GM12878 (cell line): ENCODE data around the gene DEK. TPM values are rescaled to one million over a fixed set of nuclear protein-coding genes. Genes with fewer than 3 reads are reported as not detected.
"Not testable (repeated sequence)": the region's sequence is repeated elsewhere in the genome, so short reads cannot be mapped to it uniquely, and the experiment has no call there.

ENCODE experiments used
- ATAC-seq: fragments of 200-7000 bp; cut with Tn5 transposase; 3 replicates; pipeline ENCODE4 v1.9.1; 2020; ENCODE audit warnings: mild to moderate bottlenecking, moderate library complexity
- BruUV-seq: library from RNA; stranded (reverse); fragments of 400-500 nt; replicated peaks from 2 replicates; lab custom pipeline; 2021; lab: Mats Ljungman, UMichigan
- CTCF ChIA-PET: fragments of 300-600 bp; sonication (Branson Sonifier 250); formaldehyde crosslinking; extraction: SDS; loops from one replicate; lab custom pipeline; 2021; ENCODE audit warnings: inconsistent platforms; lab: Yijun Ruan, JAX
- POLR2A ChIA-PET: fragments of 350-600 bp; formaldehyde crosslinking; extraction: SDS; loops from one replicate; lab custom pipeline; 2021; ENCODE audit warnings: inconsistent platforms; lab: Charles Lee
- RAD21 ChIA-PET: fragments of 300-600 bp; sonication (Branson Sonifier 250); formaldehyde crosslinking; loops from one replicate; lab custom pipeline; 2023; ENCODE audit warnings: antibody characterized with exemption; ENCODE audit not compliant: unreplicated experiment; lab: Charles Lee
- SMC1A ChIA-PET: fragments of 300-600 bp; sonication (Branson Sonifier 250); formaldehyde crosslinking; loops from one replicate; lab custom pipeline; 2023; ENCODE audit not compliant: unreplicated experiment, uncharacterized antibody; lab: Charles Lee
- DNase-seq: peaks from one replicate; pipeline ENCODE4 v3.0.0-alpha.2; 2011; ENCODE audit warnings: low read depth, low spot score
- FAIRE-seq: peaks from 3 replicates; lab custom pipeline; 2011; peaks lifted over from hg19 to GRCh38; lab: Jason Lieb, UNC
- H2AFZ ChIP-seq: 2 replicates; pipeline ENCODE4 v1.6.0; 2011; ENCODE audit warnings: low read depth, low read length, control low read depth; ENCODE audit not compliant: control insufficient read depth
- H3K27ac ChIP-seq: 2 replicates; pipeline ENCODE4 v1.5.1; 2011; ENCODE audit warnings: control low read depth; ENCODE audit not compliant: control insufficient read depth, insufficient read depth
- H3K27me3 ChIP-seq, 2 experiments: replicated peaks in 1 of 2; 2 replicates each; pipeline versions ENCODE4 v1.6.0 to v1.6.1; 2011; ENCODE audit warnings: low read length in 1 of 2; ENCODE audit not compliant: control insufficient read depth in 2 of 2, insufficient read depth in 2 of 2
- H3K36me3 ChIP-seq, 2 experiments: 2 replicates each; pipeline ENCODE4 v1.5.1; 2011; ENCODE audit warnings: low read length in 1 of 2; ENCODE audit not compliant: control insufficient read depth in 2 of 2, insufficient read depth in 2 of 2
- H3K4me1 ChIP-seq: 2 replicates; pipeline ENCODE4 v1.6.1; 2011; ENCODE audit warnings: mild to moderate bottlenecking, low read length, moderate library complexity, mixed read lengths; ENCODE audit not compliant: control insufficient read depth, insufficient read depth
- H3K4me2 ChIP-seq: 2 replicates; pipeline ENCODE4 v1.6.0; 2011; ENCODE audit warnings: control low read depth; ENCODE audit not compliant: control insufficient read depth, insufficient read depth
- H3K4me3 ChIP-seq: fragments of 200-600 bp; sonication (generic); 2 replicates; pipeline ENCODE4 v1.5.1; 2016
- H3K79me2 ChIP-seq: 2 replicates; pipeline ENCODE4 v1.6.0; 2011; ENCODE audit warnings: low read length; ENCODE audit not compliant: control insufficient read depth, insufficient read depth
- H3K9ac ChIP-seq: 2 replicates; pipeline ENCODE4 v1.8.0; 2011; ENCODE audit warnings: low read length, control low read depth, mixed read lengths; ENCODE audit not compliant: control insufficient read depth, insufficient read depth
- H3K9me3 ChIP-seq: replicated peaks from 3 replicates; pipeline ENCODE4 v1.5.1; 2011; ENCODE audit warnings: mild to moderate bottlenecking, low read length; ENCODE audit not compliant: control insufficient read depth, insufficient read depth
- H4K20me1 ChIP-seq: 2 replicates; pipeline ENCODE4 v1.6.0; 2011; ENCODE audit not compliant: control insufficient read depth, insufficient read depth
- ASH2L ChIP-seq: fragments of 300-600, 200-600 bp; sonication (generic); IDR thresholded peaks from 2 replicates; pipeline ENCODE4 v1.6.1; 2017; ENCODE audit warnings: low read depth, mild to moderate bottlenecking, borderline replicate concordance
- BHLHE40 ChIP-seq, 2 experiments: fragments of 450-650 bp in 1 of 2; IDR thresholded peaks; 2 replicates each; pipeline ENCODE4 v1.6.1; 2011 to 2017; ENCODE audit warnings: low read depth in 2 of 2, borderline replicate concordance in 1 of 2, improper control_type of control experiment in 1 of 2, low read length in 1 of 2, mild to moderate bottlenecking in 1 of 2
- CHD2 ChIP-seq: IDR thresholded peaks from 2 replicates; pipeline ENCODE4 v1.6.1; 2011; ENCODE audit warnings: low read depth, low read length, improper control_type of control experiment, borderline replicate concordance
- CHD4 ChIP-seq: fragments of 200-600 bp; sonication (generic); IDR thresholded peaks from 2 replicates; pipeline ENCODE4 v1.6.1; 2016; ENCODE audit warnings: mild to moderate bottlenecking
- MEF2A ChIP-seq: IDR thresholded peaks from 2 replicates; pipeline ENCODE4 v1.6.1; 2011; ENCODE audit warnings: low read depth, mild to moderate bottlenecking, low read length, moderate library complexity; ENCODE audit not compliant: insufficient read depth
- MTA2 ChIP-seq: fragments of 450-650 bp; IDR thresholded peaks from 2 replicates; pipeline ENCODE4 v1.6.1; 2016; ENCODE audit warnings: low read depth, mild to moderate bottlenecking, moderate library complexity
- MTA3 ChIP-seq: IDR thresholded peaks from 2 replicates; pipeline ENCODE4 v1.6.1; 2012; ENCODE audit warnings: low read length, inconsistent platforms, borderline replicate concordance
- NR2C2 ChIP-seq: IDR thresholded peaks from 2 replicates; pipeline ENCODE4 v1.6.1; 2011; ENCODE audit warnings: borderline replicate concordance, low read depth; ENCODE audit not compliant: control insufficient read depth, insufficient read length
- PAX8 ChIP-seq: fragments of 450-650 bp; IDR thresholded peaks from 2 replicates; pipeline ENCODE4 v1.6.1; 2017; ENCODE audit warnings: mild to moderate bottlenecking, moderate library complexity
- RAD51 ChIP-seq: fragments of 450-650 bp; IDR thresholded peaks from 2 replicates; pipeline ENCODE4 v1.6.1; 2016; ENCODE audit warnings: moderate library complexity, mild to moderate bottlenecking, inconsistent platforms
- RB1 ChIP-seq: fragments of 450-650 bp; formaldehyde crosslinking; IDR thresholded peaks from 2 replicates; pipeline ENCODE4 v1.6.1; 2017; ENCODE audit warnings: mild to moderate bottlenecking, borderline replicate concordance
- SIN3A ChIP-seq: IDR thresholded peaks from 2 replicates; pipeline ENCODE4 v1.6.1; 2012; ENCODE audit warnings: low read depth, low read length, improper control_type of control experiment
- SMC3 ChIP-seq: IDR thresholded peaks from 2 replicates; pipeline ENCODE4 v1.6.1; 2011; ENCODE audit warnings: low read length, improper control_type of control experiment, borderline replicate concordance
- TARDBP ChIP-seq: IDR thresholded peaks from 2 replicates; pipeline ENCODE4 v1.6.1; 2016; ENCODE audit warnings: borderline replicate concordance
- WGBS: methylation state at CpG from one replicate; pipeline ENCODE4 v1.1.6; 2016; ENCODE audit warnings: low lambda C conversion rate; ENCODE audit not compliant: insufficient replicate concordance, insufficient coverage; ENCODE audit errors: missing lambda C conversion rate; 5-methylcytosine and 5-hydroxymethylcytosine counted together
- in situ Hi-C: fragments of 300-500 bp; cut with MboI; formaldehyde crosslinking; loops from 9 replicates; pipeline ENCODE4 v1.14.3; 2018; ENCODE audit warnings: mixed read lengths
- intact Hi-C: fragments of 100-400 bp; cut with micrococcal nuclease; formaldehyde crosslinking; loops from one replicate; pipeline ENCODE4 v1.14.2; 2022; ENCODE audit not compliant: unreplicated experiment
- polyA plus RNA-seq, 11 experiments: library from polyadenylated mRNA; depleted of rRNA in 4 of 11; unstranded in 6 of 11; stranded (reverse) in 5 of 11; fragments of >200 nt; fragmentation: Nextera tagmentation in 4 of 11; fragmentation: Illumina TruSeq in 1 of 11; extraction: Ambion mirVana in 4 of 11; extraction: Trizol in 1 of 11; gene quantifications; 1 replicate in 1 of 11; 2 replicates in 10 of 11; pipeline versions ENCODE4 v1.2.1 to v1.2.3, GENCODE V29; 2011 to 2016; ENCODE audit warnings: inconsistent platforms in 2 of 11, missing spikeins in 2 of 11, low read depth in 1 of 11
- total RNA-seq, 4 experiments: library from RNA; depleted of rRNA in 3 of 4; stranded (reverse); fragments of >200 nt in 3 of 4; fragmentation: Illumina TruSeq in 1 of 4; extraction: Trizol in 1 of 4; gene quantifications; 2 replicates each; pipeline versions ENCODE4 v1.2.1 to v1.2.3, GENCODE V29; 2013 to 2021
- TF ChIP-seq, protein P1 (sequence below): fragments of 450-650 bp; IDR thresholded peaks from 2 replicates; pipeline ENCODE4 v1.6.1; 2018; ENCODE audit warnings: mild to moderate bottlenecking, low read depth, moderate library complexity; ENCODE audit not compliant: partially characterized antibody

Gene DEK
- total and polyA plus RNA-seq, 10 of the 15 experiments (the other 5 are each of a cell fraction or from before 2014, with no cell fraction given) = 111 to 346 (median 196) TPM

DNA sequence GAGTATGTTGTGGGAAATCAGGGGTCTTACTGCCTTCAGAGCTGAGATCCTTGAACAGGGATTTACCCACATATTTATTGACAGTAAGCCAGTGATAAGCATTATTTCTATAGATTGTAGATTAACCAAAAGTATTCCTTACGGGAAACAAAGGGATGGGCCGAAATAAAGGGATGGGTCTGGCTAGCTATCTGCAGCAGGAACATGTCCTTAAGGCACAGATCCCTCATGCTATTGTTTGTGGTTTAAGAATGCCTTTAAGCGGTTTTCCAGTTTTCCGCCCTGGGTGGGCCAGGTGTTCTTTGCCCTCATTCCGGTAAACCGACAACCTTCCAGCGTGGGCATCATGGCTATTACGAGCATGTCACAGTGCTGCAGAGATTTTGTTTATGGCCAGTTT lies 45.7 kb upstream of the DEK start:
- H3K79me2 ChIP-seq, H3K27me3 ChIP-seq, BruUV-seq, H2AFZ ChIP-seq, ATAC-seq, H3K36me3 ChIP-seq, H3K27ac ChIP-seq, intact Hi-C loops, POLR2A ChIA-PET, FAIRE-seq, H4K20me1 ChIP-seq, SMC1A ChIA-PET, H3K9me3 ChIP-seq, DNase-seq, RAD21 ChIA-PET, H3K4me2 ChIP-seq, H3K9ac ChIP-seq, H3K4me3 ChIP-seq, H3K4me1 ChIP-seq: not testable (repeated sequence)
- WGBS = 68% methylated on average over 8 of the region's 8 CpGs
- CTCF ChIA-PET = interaction anchor here (2.0 kb wide), 1 partner anchor 13 kb away, joined by 5 read pairs; no protein-coding TSS in a partner anchor
- in situ Hi-C loops = loop anchor here (25.0 kb wide), 1 partner anchor 1148 kb away; no protein-coding TSS in a partner anchor

DNA sequence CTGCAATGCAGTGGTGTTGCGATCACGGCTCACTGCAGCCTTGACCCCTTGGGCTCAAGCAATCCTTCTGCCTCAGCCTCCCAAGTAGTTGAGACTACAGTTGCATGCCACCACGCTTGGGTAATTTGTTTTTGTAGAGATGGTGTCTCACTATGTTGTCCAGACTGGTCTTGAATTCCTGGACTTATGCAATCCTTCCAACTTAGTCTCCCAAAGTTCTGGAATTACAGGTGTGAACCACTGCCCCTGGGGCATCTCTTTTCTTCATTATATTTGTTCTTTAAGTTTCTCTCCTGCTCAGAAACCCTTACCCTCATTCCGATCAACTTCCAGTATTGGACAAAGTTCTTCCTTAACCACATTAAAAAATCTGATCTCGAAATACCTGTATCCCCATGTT lies 44.7 kb upstream of the DEK start:
- no peaks in the 10 kb centered on the region for H4K20me1 ChIP-seq
- H3K4me2 ChIP-seq = no peak overlapping the region
- H3K27me3 ChIP-seq = peaks cover 0 to 2% of the 10 kb centered on the region in 2 experiments; a peak in 2 of 4 replicates
- H3K79me2 ChIP-seq = no peaks in the 10 kb centered on the region
- 54% methylated on average over 5 of the region's 5 CpGs for WGBS
- DNase-seq (no peak), FAIRE-seq (no peak), ATAC-seq (no peak)
- H3K9ac ChIP-seq = no peak overlapping the region
- H3K27ac ChIP-seq = no peak overlapping the region
- H3K9me3 ChIP-seq = no peaks in the 10 kb centered on the region; the same call in 2 of the 3 replicates
- ChIA-PET SMC1A (no interaction called here), RAD21 (no interaction called here), CTCF (no interaction called here), POLR2A (no interaction called here)
- TF ChIP-seq CHD4 (no peak), RB1 (no peak), SIN3A (no peak), SMC3 (no peak), PAX8 (no peak), RAD51 (no peak), MTA2 (no peak), ASH2L (no peak), BHLHE40 (IDR thresholded peaks at IDR 0.05; ENCODE audit: borderline replicate concordance in 1 of 2, low read depth in 2 of 2, low read length in 1 of 2) (no peak), MTA3 (no peak), CHD2 (no peak), MEF2A (no peak), TARDBP (no peak), NR2C2 (no peak)
- TF ChIP-seq, protein P1, sequence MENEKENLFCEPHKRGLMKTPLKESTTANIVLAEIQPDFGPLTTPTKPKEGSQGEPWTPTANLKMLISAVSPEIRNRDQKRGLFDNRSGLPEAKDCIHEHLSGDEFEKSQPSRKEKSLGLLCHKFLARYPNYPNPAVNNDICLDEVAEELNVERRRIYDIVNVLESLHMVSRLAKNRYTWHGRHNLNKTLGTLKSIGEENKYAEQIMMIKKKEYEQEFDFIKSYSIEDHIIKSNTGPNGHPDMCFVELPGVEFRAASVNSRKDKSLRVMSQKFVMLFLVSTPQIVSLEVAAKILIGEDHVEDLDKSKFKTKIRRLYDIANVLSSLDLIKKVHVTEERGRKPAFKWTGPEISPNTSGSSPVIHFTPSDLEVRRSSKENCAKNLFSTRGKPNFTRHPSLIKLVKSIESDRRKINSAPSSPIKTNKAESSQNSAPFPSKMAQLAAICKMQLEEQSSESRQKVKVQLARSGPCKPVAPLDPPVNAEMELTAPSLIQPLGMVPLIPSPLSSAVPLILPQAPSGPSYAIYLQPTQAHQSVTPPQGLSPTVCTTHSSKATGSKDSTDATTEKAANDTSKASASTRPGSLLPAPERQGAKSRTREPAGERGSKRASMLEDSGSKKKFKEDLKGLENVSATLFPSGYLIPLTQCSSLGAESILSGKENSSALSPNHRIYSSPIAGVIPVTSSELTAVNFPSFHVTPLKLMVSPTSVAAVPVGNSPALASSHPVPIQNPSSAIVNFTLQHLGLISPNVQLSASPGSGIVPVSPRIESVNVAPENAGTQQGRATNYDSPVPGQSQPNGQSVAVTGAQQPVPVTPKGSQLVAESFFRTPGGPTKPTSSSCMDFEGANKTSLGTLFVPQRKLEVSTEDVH = no peak
- intact Hi-C loops = no loop called here
- in situ Hi-C loops = loop anchor here (25.0 kb wide), 1 partner anchor 1147 kb away; no protein-coding TSS in a partner anchor
- H3K36me3 ChIP-seq = no peaks in the 10 kb centered on the region
- H3K4me3 ChIP-seq = no peak overlapping the region
- no peak overlapping the region for H2AFZ ChIP-seq
- no TSS peak for BruUV-seq
- no peaks in the 10 kb centered on the region for H3K4me1 ChIP-seq
